ENCODE results near the gene POU4F3.

The POU4F3 gene

DNA sequence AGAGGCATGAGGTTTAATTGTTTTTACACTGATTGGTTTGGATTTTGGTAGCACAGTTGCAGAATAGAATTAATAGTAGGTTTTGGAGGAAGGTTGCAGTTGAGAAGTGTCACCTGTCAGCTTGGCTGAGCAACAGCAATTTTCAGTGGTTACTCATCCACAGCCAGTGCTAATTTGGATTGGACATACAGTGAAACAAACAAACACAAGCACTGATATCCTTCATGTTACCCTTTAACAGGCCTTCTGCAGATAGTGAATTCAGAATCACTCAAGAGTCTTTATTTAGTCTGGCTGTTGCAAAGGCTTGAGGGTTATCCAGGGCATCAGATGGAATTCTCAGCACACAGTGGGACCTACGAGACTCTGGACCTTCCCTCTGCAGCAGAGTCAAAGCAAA lies 31.8 kb upstream of the POU4F3 start:
- in situ Hi-C loops (cut with MboI; ENCODE audit: low pct_unique_long_range_greater_than_20kb, low sequenced_read_pairs, unreplicated experiment): no loop called here
- DNase-seq (ENCODE audit: low spot score): no peak

DNA sequence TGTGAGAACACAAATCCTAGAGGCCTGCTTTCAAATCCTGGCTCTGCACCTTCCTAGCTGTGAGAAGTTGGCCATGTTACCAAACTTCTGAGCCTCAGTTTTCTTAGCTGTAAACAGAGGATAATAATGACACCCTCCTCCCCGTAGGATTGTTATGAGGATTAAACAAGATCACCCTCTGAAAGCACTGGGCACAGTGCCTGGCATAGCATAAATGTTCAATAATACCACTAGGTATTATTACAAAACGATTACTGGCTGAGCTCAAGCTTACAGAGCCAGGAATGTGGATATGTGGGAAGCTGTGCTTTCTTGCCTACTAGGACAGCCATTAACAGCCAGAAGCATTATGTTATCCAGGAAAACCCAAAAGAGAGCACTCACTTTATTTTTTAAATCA lies 30.8 kb upstream of the POU4F3 start:
- DNase-seq (ENCODE audit: low spot score): no peak
- TF ChIP-seq, protein P1, sequence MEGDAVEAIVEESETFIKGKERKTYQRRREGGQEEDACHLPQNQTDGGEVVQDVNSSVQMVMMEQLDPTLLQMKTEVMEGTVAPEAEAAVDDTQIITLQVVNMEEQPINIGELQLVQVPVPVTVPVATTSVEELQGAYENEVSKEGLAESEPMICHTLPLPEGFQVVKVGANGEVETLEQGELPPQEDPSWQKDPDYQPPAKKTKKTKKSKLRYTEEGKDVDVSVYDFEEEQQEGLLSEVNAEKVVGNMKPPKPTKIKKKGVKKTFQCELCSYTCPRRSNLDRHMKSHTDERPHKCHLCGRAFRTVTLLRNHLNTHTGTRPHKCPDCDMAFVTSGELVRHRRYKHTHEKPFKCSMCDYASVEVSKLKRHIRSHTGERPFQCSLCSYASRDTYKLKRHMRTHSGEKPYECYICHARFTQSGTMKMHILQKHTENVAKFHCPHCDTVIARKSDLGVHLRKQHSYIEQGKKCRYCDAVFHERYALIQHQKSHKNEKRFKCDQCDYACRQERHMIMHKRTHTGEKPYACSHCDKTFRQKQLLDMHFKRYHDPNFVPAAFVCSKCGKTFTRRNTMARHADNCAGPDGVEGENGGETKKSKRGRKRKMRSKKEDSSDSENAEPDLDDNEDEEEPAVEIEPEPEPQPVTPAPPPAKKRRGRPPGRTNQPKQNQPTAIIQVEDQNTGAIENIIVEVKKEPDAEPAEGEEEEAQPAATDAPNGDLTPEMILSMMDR (IDR thresholded peaks at IDR 0.05; ENCODE audit: extremely low read depth, insufficient read depth, missing control alignments): no peak
- in situ Hi-C loops (cut with MboI; ENCODE audit: low pct_unique_long_range_greater_than_20kb, low sequenced_read_pairs, unreplicated experiment): no loop called here

More for the DNA sequence above, 31.8 kb upstream of the POU4F3 start:
- TF ChIP-seq, protein P1 (IDR thresholded peaks at IDR 0.05; ENCODE audit: extremely low read depth, insufficient read depth, missing control alignments): no peak

DNA sequence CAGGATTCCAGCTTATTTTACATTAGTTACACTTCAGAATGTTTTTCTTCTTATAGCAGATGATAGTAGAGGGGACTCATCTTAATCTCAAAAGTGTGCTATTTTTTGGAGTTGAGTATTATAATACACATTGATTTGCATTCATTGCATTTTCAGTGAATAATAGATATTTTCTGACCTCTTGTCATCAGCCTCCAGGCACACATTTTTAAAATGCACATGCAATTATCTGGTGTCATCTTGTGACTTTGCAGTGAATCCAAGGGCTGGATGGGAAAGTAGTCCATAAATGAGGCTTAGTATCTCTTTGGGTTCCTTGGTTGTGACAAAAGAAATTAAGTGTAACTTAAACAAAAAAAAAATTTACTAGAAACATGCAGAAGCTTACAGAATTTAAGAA lies 28.1 kb upstream of the POU4F3 start:
- in situ Hi-C loops (cut with MboI; ENCODE audit: low pct_unique_long_range_greater_than_20kb, low sequenced_read_pairs, unreplicated experiment): no loop called here
- DNase-seq (ENCODE audit: low spot score): no peak
- TF ChIP-seq, protein P1 (IDR thresholded peaks at IDR 0.05; ENCODE audit: extremely low read depth, insufficient read depth, missing control alignments): no peak

DNA sequence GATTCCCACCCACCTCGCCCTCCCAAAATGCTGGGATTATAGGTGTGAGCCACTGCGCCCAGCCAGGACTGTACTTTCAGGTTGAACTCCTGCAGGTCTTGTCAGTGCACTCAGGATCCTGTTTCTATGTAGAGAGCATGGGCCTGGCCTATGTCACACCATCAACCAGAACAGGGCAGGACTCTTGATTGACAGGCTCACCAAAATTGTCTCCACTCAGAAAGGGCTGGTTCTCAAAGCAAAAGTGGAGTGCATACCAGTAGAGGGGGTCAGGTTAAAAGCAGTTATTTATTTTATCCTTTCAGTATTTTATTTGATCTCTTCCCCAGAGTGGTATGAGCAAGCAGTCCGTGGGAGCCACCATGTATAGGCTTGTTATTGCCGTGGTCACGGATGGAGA lies 27.4 kb upstream of the POU4F3 start:
- no peak for DNase-seq (ENCODE audit: low spot score)
- in situ Hi-C loops (cut with MboI; ENCODE audit: low pct_unique_long_range_greater_than_20kb, low sequenced_read_pairs, unreplicated experiment): no loop called here
- TF ChIP-seq, protein P1 (IDR thresholded peaks at IDR 0.05; ENCODE audit: extremely low read depth, insufficient read depth, missing control alignments): no peak

DNA sequence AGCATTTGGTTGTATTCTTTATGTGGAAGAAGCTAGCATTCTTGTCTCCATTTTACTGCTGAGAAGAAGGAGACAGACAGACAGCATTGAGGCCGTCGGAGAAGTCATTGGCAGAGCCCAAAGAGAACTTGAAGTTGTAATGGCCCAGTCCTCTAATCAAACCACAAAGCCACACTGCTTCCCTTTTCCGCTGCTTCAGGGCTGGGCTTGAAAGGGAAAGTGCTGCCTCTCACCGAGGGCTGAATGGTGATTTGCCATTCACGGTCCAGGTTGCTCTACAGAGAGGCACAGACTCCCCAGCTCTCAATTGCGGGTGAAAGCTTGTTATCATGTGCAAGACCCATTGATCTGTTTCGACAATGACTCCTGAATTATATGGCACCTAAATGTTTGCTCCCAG lies 25.6 kb upstream of the POU4F3 start:
- TF ChIP-seq, protein P1 (IDR thresholded peaks at IDR 0.05; ENCODE audit: extremely low read depth, insufficient read depth, missing control alignments): no peak
- DNase-seq (ENCODE audit: low spot score): no peak
- in situ Hi-C loops (cut with MboI; ENCODE audit: low pct_unique_long_range_greater_than_20kb, low sequenced_read_pairs, unreplicated experiment): no loop called here

DNA sequence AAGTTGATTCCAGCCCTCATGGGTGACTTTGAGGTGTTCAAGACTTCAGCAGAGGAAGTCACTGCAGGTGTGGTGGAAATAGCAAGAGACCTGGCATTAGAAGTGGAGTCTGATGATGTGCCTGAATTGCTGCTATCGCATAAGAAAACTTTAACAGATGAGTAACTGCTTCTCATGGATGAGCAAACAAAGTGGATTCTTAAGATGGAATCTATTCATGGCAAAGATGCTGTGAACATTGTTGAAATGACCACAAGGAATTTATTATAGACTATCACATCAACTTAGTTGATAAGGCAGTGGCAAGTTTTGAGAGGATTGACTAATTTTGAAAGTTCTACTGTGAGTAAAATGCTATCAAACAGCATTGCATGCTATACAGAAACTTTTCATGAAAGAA lies 17.1 kb upstream of the POU4F3 start:
- TF ChIP-seq, protein P1 (IDR thresholded peaks at IDR 0.05; ENCODE audit: extremely low read depth, insufficient read depth, missing control alignments): no peak
- in situ Hi-C loops (cut with MboI; ENCODE audit: low pct_unique_long_range_greater_than_20kb, low sequenced_read_pairs, unreplicated experiment): no loop called here
- DNase-seq (ENCODE audit: low spot score): no peak
